IMR-90 (cell line): ENCODE data around the gene CCDC177. TPM values are rescaled to one million over a fixed set of nuclear protein-coding genes. Genes with fewer than 3 reads are reported as not detected.

Experiments
- ATAC-seq: fragments of 200-7000 bp; cut with Tn5 transposase; 2 replicates; pipeline ENCODE4 v1.9.1; 2020; ENCODE audit warnings: low read depth, mild to moderate bottlenecking, moderate library complexity
- BruUV-seq: library from RNA; stranded (reverse); fragments of 400-500 nt; replicated peaks from 2 replicates; lab custom pipeline; 2021; lab: Mats Ljungman, UMichigan
- CTCF ChIA-PET: fragments of 300-600 bp; formaldehyde crosslinking; extraction: SDS; loops from one replicate; lab custom pipeline; 2021; ENCODE audit warnings: antibody characterized with exemption; lab: Yijun Ruan, JAX
- POLR2A ChIA-PET: fragments of 300-600 bp; sonication (Branson Sonifier 250); formaldehyde crosslinking; loops from one replicate; lab custom pipeline; 2022; ENCODE audit warnings: antibody characterized with exemption; ENCODE audit not compliant: unreplicated experiment; lab: Charles Lee
- DNase-seq: peaks from one replicate; pipeline ENCODE4 v3.0.0; 2013
- H2AFZ ChIP-seq: replicated peaks from 2 replicates; pipeline ENCODE3; 2013; ENCODE audit warnings: low read length, mild to moderate bottlenecking; ENCODE audit not compliant: poor library complexity
- H2AK5ac ChIP-seq: 2 replicates; pipeline ENCODE4 v1.6.1; 2013; ENCODE audit warnings: low read depth, low read length, inconsistent platforms
- H2AK9ac ChIP-seq: replicated peaks from 2 replicates; pipeline ENCODE3; 2013; ENCODE audit warnings: mild to moderate bottlenecking, low read depth, low read length, moderate library complexity; ENCODE audit not compliant: poor library complexity
- H2BK120ac ChIP-seq: 2 replicates; pipeline ENCODE4 v1.6.1; 2013; ENCODE audit warnings: low read depth, low read length, inconsistent platforms
- H2BK15ac ChIP-seq: 3 replicates; pipeline ENCODE4 v1.6.1; 2013; ENCODE audit warnings: low read depth, low read length, inconsistent platforms
- H2BK20ac ChIP-seq: 2 replicates; pipeline ENCODE4 v1.6.1; 2013; ENCODE audit warnings: low read depth, mild to moderate bottlenecking, inconsistent platforms, low read length, moderate library complexity
- H2BK5ac ChIP-seq: 2 replicates; pipeline ENCODE4 v1.6.1; 2013; ENCODE audit warnings: mild to moderate bottlenecking, low read depth, low read length, inconsistent platforms; ENCODE audit not compliant: poor library complexity, severe bottlenecking
- H3K14ac ChIP-seq: replicated peaks from 2 replicates; pipeline ENCODE4 v1.6.1; 2013; ENCODE audit warnings: low read depth, low read length, inconsistent platforms
- H3K18ac ChIP-seq: 2 replicates; pipeline ENCODE4 v1.6.1; 2013; ENCODE audit warnings: low read depth, low read length, control low read depth
- H3K23ac ChIP-seq: 2 replicates; pipeline ENCODE4 v1.6.1; 2013; ENCODE audit warnings: low read depth, low read length, inconsistent platforms
- H3K27ac ChIP-seq: 2 replicates; pipeline ENCODE4 v1.5.1; 2013; ENCODE audit warnings: mild to moderate bottlenecking, control low read depth, low read length; ENCODE audit not compliant: insufficient read depth
- H3K27me3 ChIP-seq: 2 replicates; pipeline ENCODE4 v1.6.1; 2013; ENCODE audit warnings: low read length; ENCODE audit not compliant: control insufficient read depth, insufficient read depth
- H3K36me3 ChIP-seq: 2 replicates; pipeline ENCODE4 v1.6.1; 2013; ENCODE audit warnings: low read length, mixed read lengths; ENCODE audit not compliant: control insufficient read depth, insufficient read depth
- H3K4ac ChIP-seq: 2 replicates; pipeline ENCODE4 v1.6.1; 2013; ENCODE audit warnings: low read depth, low read length, inconsistent platforms
- H3K4me1 ChIP-seq: 2 replicates; pipeline ENCODE4 v1.6.1; 2013; ENCODE audit warnings: low read length, mixed read lengths; ENCODE audit not compliant: control insufficient read depth, insufficient read depth
- H3K4me2 ChIP-seq: 2 replicates; pipeline ENCODE4 v1.6.1; 2013; ENCODE audit warnings: low read depth, mild to moderate bottlenecking, control low read depth, low read length, moderate library complexity
- H3K4me3 ChIP-seq: 2 replicates; pipeline ENCODE4 v1.5.1; 2013; ENCODE audit warnings: low read depth, mild to moderate bottlenecking, control low read depth, low read length, moderate library complexity; ENCODE audit not compliant: insufficient read depth
- H3K56ac ChIP-seq: 2 replicates; pipeline ENCODE4 v1.6.1; 2013; ENCODE audit warnings: low read length, inconsistent platforms; ENCODE audit not compliant: insufficient read depth; ENCODE audit errors: extremely low read depth
- H3K79me1 ChIP-seq, 2 experiments: 2 replicates each; pipeline ENCODE4 v1.6.1; 2013; ENCODE audit warnings: low read length in 2 of 2, inconsistent platforms in 1 of 2, low read depth in 1 of 2
- H3K9ac ChIP-seq: 2 replicates; pipeline ENCODE4 v1.6.1; 2013; ENCODE audit warnings: low read depth, low read length, control low read depth
- H3K9me1 ChIP-seq: 2 replicates; pipeline ENCODE4 v1.6.1; 2013; ENCODE audit warnings: low read length, inconsistent platforms; ENCODE audit not compliant: insufficient read depth
- H3K9me3 ChIP-seq: 2 replicates; pipeline ENCODE4 v1.6.1; 2013; ENCODE audit warnings: low read length; ENCODE audit not compliant: control insufficient read depth, insufficient read depth
- H4K20me1 ChIP-seq: 2 replicates; pipeline ENCODE4 v1.6.1; 2013; ENCODE audit warnings: low read length, inconsistent platforms; ENCODE audit not compliant: insufficient read depth
- H4K5ac ChIP-seq: 2 replicates; pipeline ENCODE4 v1.6.1; 2013; ENCODE audit warnings: mild to moderate bottlenecking, low read depth, low read length, control low read depth
- H4K8ac ChIP-seq, 2 experiments: 2 replicates each; pipeline ENCODE4 v1.6.1; 2013; ENCODE audit warnings: low read depth in 2 of 2, low read length in 2 of 2, control low read depth in 1 of 2, inconsistent platforms in 1 of 2
- H4K91ac ChIP-seq: 2 replicates; pipeline ENCODE4 v1.6.1; 2013; ENCODE audit warnings: low read depth, low read length, inconsistent platforms; ENCODE audit not compliant: insufficient read depth
- MAFK ChIP-seq: IDR thresholded peaks from 2 replicates; pipeline ENCODE4 v1.6.1; 2012; ENCODE audit warnings: low read depth, low read length, improper control_type of control experiment
- NFE2L2 ChIP-seq: fragments of 150-350 bp; IDR thresholded peaks from 2 replicates; pipeline ENCODE4 v1.6.1; 2016; ENCODE audit warnings: low read depth, mild to moderate bottlenecking, low read length
- POLR2A ChIP-seq: IDR thresholded peaks from 2 replicates; pipeline ENCODE4 v1.6.1; 2012; ENCODE audit warnings: mild to moderate bottlenecking, low read depth, low read length
- RAD21 ChIP-seq: IDR thresholded peaks from 2 replicates; pipeline ENCODE4 v1.6.1; 2012; ENCODE audit warnings: low read length, improper control_type of control experiment
- RFX5 ChIP-seq: IDR thresholded peaks from 2 replicates; pipeline ENCODE4 v1.8.0; 2012; ENCODE audit warnings: low read depth, mild to moderate bottlenecking, low read length, moderate library complexity
- WGBS, 2 experiments: methylation state at CpG; one replicate each; pipeline versions ENCODE4 v1.1.5 to v1.1.7; 2013; ENCODE audit warnings: missing lambda C conversion rate in 2 of 2; ENCODE audit not compliant: insufficient read length in 1 of 2; ENCODE audit errors: extremely low coverage in 2 of 2; 5-methylcytosine and 5-hydroxymethylcytosine counted together
- dilution Hi-C: fragments of 300-500 bp; cut with HindIII; formaldehyde crosslinking; loops from one replicate; pipeline ENCODE4 v1.14.3; 2018; ENCODE audit warnings: low sequenced_read_pairs; ENCODE audit not compliant: unreplicated experiment
- in situ Hi-C: fragments of 300-500 bp; cut with MboI; formaldehyde crosslinking; loops from 3 replicates; pipeline ENCODE4 v1.14.3; 2019; ENCODE audit warnings: low sequenced_read_pairs, inconsistent platforms, mixed read lengths
- intact Hi-C: fragments of 100-400 bp; cut with micrococcal nuclease; formaldehyde crosslinking; loops from 2 replicates; pipeline ENCODE4 v1.10.0; 2022
- polyA plus RNA-seq, 3 experiments: library from polyadenylated mRNA; depleted of rRNA; stranded (reverse); fragments of >200 nt; gene quantifications; 2 replicates each; pipeline ENCODE4 v1.2.3, GENCODE V29; 2012; ENCODE audit warnings: low replicate concordance in 1 of 3
- total RNA-seq: library from RNA; depleted of rRNA; stranded (reverse); fragments of >200 nt; gene quantifications from 2 replicates; pipeline ENCODE4 v1.2.3, GENCODE V29; 2012
- TF ChIP-seq, protein P1 (sequence below): fragments of 150-350 bp; IDR thresholded peaks from 2 replicates; pipeline ENCODE4 v1.6.1; 2016; ENCODE audit warnings: low read depth, mild to moderate bottlenecking, low read length, moderate library complexity, borderline replicate concordance
- TF ChIP-seq, protein P2 (sequence below): fragments of 150-350 bp; IDR thresholded peaks from 2 replicates; pipeline ENCODE4 v1.6.1; 2017; ENCODE audit warnings: mild to moderate bottlenecking, antibody characterized with exemption, low read length, low read depth

CCDC177 gene
- total and polyA plus RNA-seq, 2 of the 4 experiments (the other 2 are of a cell fraction) = not detected

DNA sequence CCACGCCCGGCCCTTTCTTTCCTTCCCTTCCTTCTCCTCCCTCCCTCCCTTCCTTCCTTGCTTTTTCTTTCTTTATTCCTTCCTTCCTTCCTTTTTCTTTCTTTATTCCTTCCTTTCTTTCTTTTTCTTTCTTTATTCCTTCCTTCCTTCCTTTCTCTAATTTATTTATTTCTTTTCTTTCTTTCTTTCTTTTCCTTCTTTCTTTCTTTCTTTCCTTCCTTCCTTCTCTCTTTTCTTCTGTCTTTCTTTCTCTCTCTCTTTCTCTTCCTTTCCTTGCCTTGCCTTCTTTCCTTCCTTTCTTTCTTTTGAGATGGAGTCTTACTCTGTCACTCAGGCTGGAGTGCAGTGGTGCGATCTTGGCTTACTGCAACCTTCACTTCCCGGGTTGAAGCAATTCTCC lies 15.9 kb downstream of the CCDC177 start:
- Histone ChIP-seq H2AK5ac (no peak overlapping the region), H3K18ac (no peak overlapping the region), H3K9ac (no peak overlapping the region), H3K27me3 (peaks cover 61% of the 10 kb centered on the region), H4K20me1 (no peaks in the 10 kb centered on the region), H4K8ac (no peak overlapping the region), H3K36me3 (no peaks in the 10 kb centered on the region), H3K4me2 (no peak overlapping the region), H2AFZ (no peak overlapping the region), H3K4me1 (no peaks in the 10 kb centered on the region), H4K91ac (no peak overlapping the region), H2BK120ac (no peak overlapping the region), H3K4me3 (no peak overlapping the region), H3K27ac (no peak overlapping the region), H3K23ac (no peak overlapping the region), H2BK20ac (no peak overlapping the region), H3K14ac (no peak overlapping the region), H3K9me3 (peaks cover 2% of the 10 kb centered on the region; the same call in 1 of the 2 replicates), H2BK15ac (no peak overlapping the region), H3K9me1 (no peaks in the 10 kb centered on the region), H2BK5ac (no peak overlapping the region), H3K4ac (no peak overlapping the region), H3K79me1 (no peaks in the 10 kb centered on the region), H4K5ac (no peak overlapping the region), H2AK9ac (no peak overlapping the region), H3K56ac (no peak overlapping the region)
- intact Hi-C loops (no loop called here), dilution Hi-C loops (no loop called here), in situ Hi-C loops (no loop called here)
- ChIA-PET CTCF (no interaction called here), POLR2A (no interaction called here)
- BruUV-seq = no TSS peak
- WGBS, 2 experiments = 93% methylated on average over 2 of the region's 4 CpGs; no CpG with 5 or more reads in 1 of the 2 experiments
- TF ChIP-seq RFX5 (no peak), POLR2A (no peak), RAD21 (no peak), MAFK (no peak), NFE2L2 (no peak)
- TF ChIP-seq, protein P1, sequence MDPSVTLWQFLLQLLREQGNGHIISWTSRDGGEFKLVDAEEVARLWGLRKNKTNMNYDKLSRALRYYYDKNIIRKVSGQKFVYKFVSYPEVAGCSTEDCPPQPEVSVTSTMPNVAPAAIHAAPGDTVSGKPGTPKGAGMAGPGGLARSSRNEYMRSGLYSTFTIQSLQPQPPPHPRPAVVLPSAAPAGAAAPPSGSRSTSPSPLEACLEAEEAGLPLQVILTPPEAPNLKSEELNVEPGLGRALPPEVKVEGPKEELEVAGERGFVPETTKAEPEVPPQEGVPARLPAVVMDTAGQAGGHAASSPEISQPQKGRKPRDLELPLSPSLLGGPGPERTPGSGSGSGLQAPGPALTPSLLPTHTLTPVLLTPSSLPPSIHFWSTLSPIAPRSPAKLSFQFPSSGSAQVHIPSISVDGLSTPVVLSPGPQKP = no peak
- TF ChIP-seq, protein P2, sequence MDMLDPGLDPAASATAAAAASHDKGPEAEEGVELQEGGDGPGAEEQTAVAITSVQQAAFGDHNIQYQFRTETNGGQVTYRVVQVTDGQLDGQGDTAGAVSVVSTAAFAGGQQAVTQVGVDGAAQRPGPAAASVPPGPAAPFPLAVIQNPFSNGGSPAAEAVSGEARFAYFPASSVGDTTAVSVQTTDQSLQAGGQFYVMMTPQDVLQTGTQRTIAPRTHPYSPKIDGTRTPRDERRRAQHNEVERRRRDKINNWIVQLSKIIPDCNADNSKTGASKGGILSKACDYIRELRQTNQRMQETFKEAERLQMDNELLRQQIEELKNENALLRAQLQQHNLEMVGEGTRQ = no peak
- DNase-seq (no peak), ATAC-seq (no peak)
